K562 (cell line): Measurements from ENCODE around the gene MYL12A. TPM values are rescaled to one million over a fixed set of nuclear protein-coding genes. Genes with fewer than 3 reads are reported as not detected.

Source experiments
- GABPB2 ChIP-seq: fragments of 250-450 bp; sonication (Bioruptor Pico); conservative IDR thresholded peaks from 2 replicates; pipeline ENCODE4 v1.5.1; 2021; ENCODE audit warnings: mild to moderate bottlenecking
- MEF2A ChIP-seq: IDR thresholded peaks from 2 replicates; pipeline ENCODE4 v1.6.1; 2011; ENCODE audit warnings: low read depth, mild to moderate bottlenecking, low read length, moderate library complexity; ENCODE audit not compliant: control insufficient read depth
- MEF2D ChIP-seq: conservative IDR thresholded peaks from 2 replicates; pipeline ENCODE4 v1.6.1; 2016; ENCODE audit warnings: low read depth, missing genetic modification characterization, missing compliant biosample characterization
- NR2C2 ChIP-seq, 2 experiments: fragments of 200-800 bp in 1 of 2; sonication (Bioruptor generic) in 1 of 2; sonication (generic) in 1 of 2; formaldehyde crosslinking in 1 of 2; IDR thresholded peaks; 2 replicates each; pipeline versions ENCODE4 v1.6.1 to v1.8.0; 2016 to 2022; ENCODE audit warnings: mild to moderate bottlenecking in 1 of 2, missing compliant biosample characterization in 1 of 2, missing genetic modification characterization in 1 of 2, missing genetic modification reagents in 1 of 2
- POLR2B ChIP-seq: fragments of 450-650 bp; IDR thresholded peaks from 2 replicates; pipeline ENCODE4 v1.6.1; 2018; ENCODE audit warnings: low read depth; ENCODE audit not compliant: partially characterized antibody
- ZBTB43 ChIP-seq: sonication (generic); formaldehyde crosslinking; IDR thresholded peaks from 2 replicates; pipeline ENCODE4 v1.8.0; 2023; ENCODE audit warnings: mild to moderate bottlenecking, missing genetic modification reagents
- ZNF134 ChIP-seq: fragments of 250-450 bp; sonication (Bioruptor Pico); conservative IDR thresholded peaks from 2 replicates; pipeline ENCODE4 v1.4.0; 2020
- ZNF311 ChIP-seq: fragments of 250-450 bp; sonication (Bioruptor Pico); IDR thresholded peaks from 2 replicates; pipeline ENCODE4 v1.4.0; 2020; ENCODE audit warnings: mild to moderate bottlenecking, moderate library complexity
- ZNF639 ChIP-seq, 2 experiments: fragments of 200-800 bp in 1 of 2; sonication (Bioruptor generic) in 1 of 2; sonication (generic) in 1 of 2; formaldehyde crosslinking in 1 of 2; IDR thresholded peaks in 1 of 2; conservative IDR thresholded peaks in 1 of 2; 2 replicates each; pipeline versions ENCODE4 v1.5.0 to v1.6.1; 2016 to 2020; ENCODE audit warnings: missing compliant biosample characterization in 1 of 2, missing genetic modification characterization in 1 of 2, missing genetic modification reagents in 1 of 2
- polyA plus RNA-seq, 8 experiments: library from polyadenylated mRNA; depleted of rRNA in 4 of 8; stranded (reverse) in 5 of 8; unstranded in 3 of 8; fragments of >200 nt; fragmentation: Nextera tagmentation in 2 of 8; fragmentation: Illumina TruSeq in 1 of 8; extraction: Ambion mirVana in 2 of 8; extraction: Trizol in 1 of 8; gene quantifications; 2 replicates each; pipeline versions ENCODE4 v1.2.1 to v1.2.3, GENCODE V29; 2011 to 2014; ENCODE audit warnings: inconsistent platforms in 1 of 8, missing spikeins in 1 of 8
- total RNA-seq, 7 experiments: library from RNA; depleted of rRNA in 6 of 7; stranded (reverse); fragments of >200 nt in 6 of 7; fragmentation: Illumina TruSeq in 2 of 7; extraction: Trizol in 2 of 7; gene quantifications; 2 replicates each; pipeline versions ENCODE4 v1.2.1 to v1.2.3, GENCODE V29; 2011 to 2021; ENCODE audit warnings: low replicate concordance in 1 of 7

The MYL12A gene
- total and polyA plus RNA-seq, 9 of the 15 experiments (the other 6 are each of a cell fraction or from before 2014, with no cell fraction given), result 308 to 1,031 (median 559) TPM

- no peak for TF ChIP-seq NR2C2 (CRISPR knock-in tag; IDR thresholded peaks at IDR 0.05)
- peak; percentile 51 for TF ChIP-seq NR2C2 (tag; IDR thresholded peaks at IDR 0.05)
- 0 out of 2 replicates have a peak, but pooled peaks have one; percentile 10 for TF ChIP-seq ZNF311
- TF ChIP-seq ZNF134 (CRISPR knock-in tag), result no peak
- TF ChIP-seq MEF2A, result peak; percentile 91
- TF ChIP-seq GABPB2, result no peak
- peak; percentile 88 for TF ChIP-seq MEF2D (tag)
- TF ChIP-seq ZBTB43 (CRISPR knock-in tag), result no peak
- TF ChIP-seq POLR2B, result no peak
- TF ChIP-seq ZNF639 (CRISPR knock-in tag; conservative IDR thresholded peaks at IDR 0.05 in 1 of 2, IDR thresholded peaks at IDR 0.05 in 1 of 2), result 0 out of 4 replicates have a peak, but pooled peaks of 1 of the 2 experiments have one; percentile 35
- TF ChIP-seq, all 486 proteins: peak for 8
Observed at GRCh38 chr18:3211236-3211992, 36.2 kb upstream of the MYL12A start (continued).
